Gastrocnemius medialis (tissue), 4 donors: ENCODE measurements around the gene EN2.

ENCODE experiments used
- CTCF ChIP-seq, 5 experiments: fragments of 450-650 bp in 3 of 5; fragments of 200-600 bp in 2 of 5; sonication (generic) in 2 of 5; IDR thresholded peaks in 4 of 5; conservative IDR thresholded peaks in 1 of 5; 1 replicate in 4 of 5; 2 replicates in 1 of 5; pipeline ENCODE4 v1.5.1; 2016 to 2019; ENCODE audit warnings: antibody characterized with exemption in 5 of 5, mild to moderate bottlenecking in 3 of 5, moderate library complexity in 3 of 5
- POLR2A ChIP-seq, 2 donors: fragments of 450-650 bp; IDR thresholded peaks; one replicate each; pipeline ENCODE4 v1.6.1; 2017; ENCODE audit warnings: antibody characterized with exemption in 2 of 2, mild to moderate bottlenecking in 2 of 2, moderate library complexity in 2 of 2

- TF ChIP-seq POLR2A (IDR thresholded peaks at IDR 0.05) (no peak), CTCF (IDR thresholded peaks at IDR 0.05 in 4 of 5, conservative IDR thresholded peaks at IDR 0.05 in 1 of 5) (no peak)
These were observed 1.2 kb downstream of the EN2 start for GRCh38 chr7:155458878-155459699.
